Panc1 (cell line): ENCODE measurements around the gene TUBA3C. TPM values are rescaled to one million over a fixed set of nuclear protein-coding genes. Genes with fewer than 3 reads are reported as not detected.

ENCODE experiments used
- ATAC-seq: fragments of 200-7000 bp; cut with Tn5 transposase; 2 replicates; pipeline ENCODE4 v1.9.1; 2020; ENCODE audit warnings: mild to moderate bottlenecking, moderate library complexity
- BruUV-seq: library from RNA; stranded (reverse); fragments of 400-500 nt; replicated peaks from 2 replicates; lab custom pipeline; 2021; lab: Mats Ljungman, UMichigan
- CTCF ChIA-PET: fragments of 300-600 bp; sonication (Branson Sonifier 250); formaldehyde crosslinking; loops from one replicate; lab custom pipeline; 2022; ENCODE audit warnings: antibody characterized with exemption; lab: Charles Lee
- POLR2A ChIA-PET: fragments of 300-600 bp; sonication (Branson Sonifier 250); formaldehyde crosslinking; loops from one replicate; lab custom pipeline; 2022; ENCODE audit warnings: antibody characterized with exemption; lab: Charles Lee
- DNase-seq: peaks from one replicate; pipeline ENCODE4 v3.0.0-alpha.2; 2010; ENCODE audit warnings: low read depth, low spot score
- H3K27ac ChIP-seq: 2 replicates; pipeline ENCODE4 v1.5.1; 2011; ENCODE audit warnings: mild to moderate bottlenecking, low read length, inconsistent platforms
- H3K27me3 ChIP-seq: fragments of 200-500 bp; sonication (Bioruptor generic); 2 replicates; pipeline ENCODE4 v1.6.0; 2014; ENCODE audit warnings: low read length, inconsistent platforms; ENCODE audit not compliant: control insufficient read depth, insufficient read depth
- H3K36me3 ChIP-seq: fragments of 200-500 bp; sonication (Bioruptor generic); 2 replicates; pipeline ENCODE4 v1.5.1; 2014; ENCODE audit warnings: inconsistent platforms, mild to moderate bottlenecking, low read length, moderate library complexity; ENCODE audit not compliant: control insufficient read depth, insufficient read depth
- H3K4me1 ChIP-seq: 2 replicates; pipeline ENCODE4 v1.5.1; 2011; ENCODE audit warnings: inconsistent platforms, mild to moderate bottlenecking, low read length, moderate library complexity; ENCODE audit not compliant: control insufficient read depth, insufficient read depth
- H3K4me3 ChIP-seq, 2 experiments: 2 replicates each; pipeline ENCODE4 v1.5.1; 2011 to 2012; ENCODE audit warnings: low read depth in 2 of 2, low read length in 2 of 2, mild to moderate bottlenecking in 2 of 2, inconsistent platforms in 1 of 2, moderate library complexity in 1 of 2
- H3K9me3 ChIP-seq: fragments of 200-500 bp; sonication (Bioruptor generic); 2 replicates; pipeline ENCODE4 v1.5.1; 2014; ENCODE audit warnings: low read depth, mild to moderate bottlenecking, inconsistent platforms, low read length, moderate library complexity; ENCODE audit not compliant: control insufficient read depth, insufficient read depth
- POLR2AphosphoS5 ChIP-seq: IDR thresholded peaks from 2 replicates; pipeline ENCODE4 v1.6.1; 2012; ENCODE audit warnings: mild to moderate bottlenecking, low read depth, low read length, moderate library complexity
- SIN3A ChIP-seq: IDR thresholded peaks from 2 replicates; pipeline ENCODE4 v1.6.1; 2012; ENCODE audit warnings: low read depth, mild to moderate bottlenecking, low read length, moderate library complexity, borderline replicate concordance; ENCODE audit not compliant: insufficient read depth
- TCF7L2 ChIP-seq: IDR thresholded peaks from 2 replicates; pipeline ENCODE4 v1.6.1; 2011; ENCODE audit warnings: mild to moderate bottlenecking, low read depth, low read length, inconsistent platforms
- in situ Hi-C: cut with HindIII; loops from 2 replicates; pipeline ENCODE4 v1.10.0; 2016; ENCODE audit warnings: low sequenced_read_pairs, low pct_unique_long_range_greater_than_20kb
- intact Hi-C: fragments of 100-400 bp; cut with micrococcal nuclease; formaldehyde crosslinking; loops from one replicate; pipeline ENCODE4 v1.10.0; 2022; ENCODE audit not compliant: unreplicated experiment
- total RNA-seq: library from RNA; stranded (reverse); gene quantifications from one replicate; pipeline ENCODE4 v1.2.1, GENCODE V29; 2021; ENCODE audit not compliant: unreplicated experiment
- TF ChIP-seq, protein P1 (sequence below), 2 experiments: IDR thresholded peaks; 2 replicates each; pipeline ENCODE4 v1.6.1; 2011 to 2012; ENCODE audit warnings: low read depth in 2 of 2, control low read depth in 1 of 2, low read length in 1 of 2, mild to moderate bottlenecking in 1 of 2, moderate library complexity in 1 of 2; ENCODE audit not compliant: insufficient read depth in 1 of 2
- TF ChIP-seq, protein P2 (sequence below): fragments of 450-650 bp; IDR thresholded peaks from 2 replicates; pipeline ENCODE4 v1.5.1; 2017; ENCODE audit warnings: mild to moderate bottlenecking

TUBA3C gene
- total RNA-seq, 1 experiment from 2014 or later = not detected

DNA sequence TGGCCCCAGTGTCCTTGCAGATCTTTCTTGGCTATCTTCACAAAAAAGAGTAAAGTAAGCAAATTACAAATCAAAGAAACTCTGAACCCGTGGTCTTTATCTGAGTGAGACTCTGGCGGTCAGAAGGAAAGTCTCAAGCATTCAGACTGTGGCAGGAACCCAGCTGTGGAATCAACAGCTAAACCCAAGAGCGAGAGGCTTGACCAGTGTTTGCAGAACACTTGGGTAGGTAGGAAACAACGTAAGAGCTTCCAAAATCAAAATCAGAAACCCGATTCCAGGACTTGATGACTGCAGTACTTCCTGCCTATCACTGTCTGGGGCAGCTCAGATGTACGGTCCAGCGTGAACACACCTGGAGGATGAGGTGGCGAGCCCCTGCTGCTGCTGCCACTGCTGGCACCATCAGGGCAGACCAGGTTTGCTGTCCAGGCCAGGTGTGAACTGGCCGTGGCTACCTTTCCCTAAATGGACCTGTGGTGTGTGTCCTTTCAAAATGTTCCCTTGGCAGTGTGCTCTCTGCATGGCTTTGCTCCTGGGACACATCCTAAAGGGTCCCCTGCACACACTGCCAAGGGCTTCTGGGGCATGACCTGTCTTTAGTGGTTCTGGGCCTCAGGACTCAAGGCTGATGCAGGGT lies 9.5 kb downstream of the TUBA3C start:
- Histone ChIP-seq H3K36me3 (no peaks in the 10 kb centered on the region), H3K27ac (no peak overlapping the region), H3K27me3 (no peaks in the 10 kb centered on the region), H3K4me1 (no peaks in the 10 kb centered on the region), H3K9me3 (no peaks in the 10 kb centered on the region), H3K4me3 (no peak overlapping the region)
- BruUV-seq = no TSS peak
- intact Hi-C loops (no loop called here), in situ Hi-C loops (no loop called here)
- ChIA-PET CTCF (no interaction called here), POLR2A (no interaction called here)
- no peak for DNase-seq
- ATAC-seq = no peak
- TF ChIP-seq, protein P1, sequence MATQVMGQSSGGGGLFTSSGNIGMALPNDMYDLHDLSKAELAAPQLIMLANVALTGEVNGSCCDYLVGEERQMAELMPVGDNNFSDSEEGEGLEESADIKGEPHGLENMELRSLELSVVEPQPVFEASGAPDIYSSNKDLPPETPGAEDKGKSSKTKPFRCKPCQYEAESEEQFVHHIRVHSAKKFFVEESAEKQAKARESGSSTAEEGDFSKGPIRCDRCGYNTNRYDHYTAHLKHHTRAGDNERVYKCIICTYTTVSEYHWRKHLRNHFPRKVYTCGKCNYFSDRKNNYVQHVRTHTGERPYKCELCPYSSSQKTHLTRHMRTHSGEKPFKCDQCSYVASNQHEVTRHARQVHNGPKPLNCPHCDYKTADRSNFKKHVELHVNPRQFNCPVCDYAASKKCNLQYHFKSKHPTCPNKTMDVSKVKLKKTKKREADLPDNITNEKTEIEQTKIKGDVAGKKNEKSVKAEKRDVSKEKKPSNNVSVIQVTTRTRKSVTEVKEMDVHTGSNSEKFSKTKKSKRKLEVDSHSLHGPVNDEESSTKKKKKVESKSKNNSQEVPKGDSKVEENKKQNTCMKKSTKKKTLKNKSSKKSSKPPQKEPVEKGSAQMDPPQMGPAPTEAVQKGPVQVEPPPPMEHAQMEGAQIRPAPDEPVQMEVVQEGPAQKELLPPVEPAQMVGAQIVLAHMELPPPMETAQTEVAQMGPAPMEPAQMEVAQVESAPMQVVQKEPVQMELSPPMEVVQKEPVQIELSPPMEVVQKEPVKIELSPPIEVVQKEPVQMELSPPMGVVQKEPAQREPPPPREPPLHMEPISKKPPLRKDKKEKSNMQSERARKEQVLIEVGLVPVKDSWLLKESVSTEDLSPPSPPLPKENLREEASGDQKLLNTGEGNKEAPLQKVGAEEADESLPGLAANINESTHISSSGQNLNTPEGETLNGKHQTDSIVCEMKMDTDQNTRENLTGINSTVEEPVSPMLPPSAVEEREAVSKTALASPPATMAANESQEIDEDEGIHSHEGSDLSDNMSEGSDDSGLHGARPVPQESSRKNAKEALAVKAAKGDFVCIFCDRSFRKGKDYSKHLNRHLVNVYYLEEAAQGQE (IDR thresholded peaks at IDR 0.05; ENCODE audit: insufficient read depth in 1 of 2, low read depth in 2 of 2, low read length in 1 of 2) = no peak
- TF ChIP-seq, protein P2, sequence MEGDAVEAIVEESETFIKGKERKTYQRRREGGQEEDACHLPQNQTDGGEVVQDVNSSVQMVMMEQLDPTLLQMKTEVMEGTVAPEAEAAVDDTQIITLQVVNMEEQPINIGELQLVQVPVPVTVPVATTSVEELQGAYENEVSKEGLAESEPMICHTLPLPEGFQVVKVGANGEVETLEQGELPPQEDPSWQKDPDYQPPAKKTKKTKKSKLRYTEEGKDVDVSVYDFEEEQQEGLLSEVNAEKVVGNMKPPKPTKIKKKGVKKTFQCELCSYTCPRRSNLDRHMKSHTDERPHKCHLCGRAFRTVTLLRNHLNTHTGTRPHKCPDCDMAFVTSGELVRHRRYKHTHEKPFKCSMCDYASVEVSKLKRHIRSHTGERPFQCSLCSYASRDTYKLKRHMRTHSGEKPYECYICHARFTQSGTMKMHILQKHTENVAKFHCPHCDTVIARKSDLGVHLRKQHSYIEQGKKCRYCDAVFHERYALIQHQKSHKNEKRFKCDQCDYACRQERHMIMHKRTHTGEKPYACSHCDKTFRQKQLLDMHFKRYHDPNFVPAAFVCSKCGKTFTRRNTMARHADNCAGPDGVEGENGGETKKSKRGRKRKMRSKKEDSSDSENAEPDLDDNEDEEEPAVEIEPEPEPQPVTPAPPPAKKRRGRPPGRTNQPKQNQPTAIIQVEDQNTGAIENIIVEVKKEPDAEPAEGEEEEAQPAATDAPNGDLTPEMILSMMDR = no peak
- TF ChIP-seq SIN3A (no peak), POLR2AphosphoS5 (no peak), TCF7L2 (no peak)

DNA sequence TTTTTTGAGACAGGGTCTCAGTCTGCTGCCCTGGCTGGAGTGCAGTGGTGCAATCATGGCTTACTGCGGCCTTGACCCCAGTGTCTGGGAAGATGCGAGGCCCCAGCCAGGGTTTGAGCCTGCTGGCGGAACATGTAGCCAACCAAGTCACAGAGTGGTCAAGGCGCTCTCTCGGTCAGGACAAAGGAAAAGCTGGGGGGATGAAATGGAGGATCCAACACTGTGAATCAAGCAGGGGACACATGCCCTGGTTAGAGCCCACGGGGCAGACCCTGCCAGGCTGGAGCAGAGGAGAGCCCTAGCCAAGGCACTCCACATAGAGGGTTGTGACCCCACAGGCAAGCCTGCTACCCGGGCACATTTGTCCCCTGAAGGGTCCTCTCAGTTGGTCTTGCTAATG lies 10.1 kb downstream of the TUBA3C start:
- no peaks in the 10 kb centered on the region for H3K36me3 ChIP-seq
- BruUV-seq = no TSS peak
- ATAC-seq (no peak), DNase-seq (no peak)
- TF ChIP-seq SIN3A (no peak), POLR2AphosphoS5 (no peak)
- TF ChIP-seq, protein P2 = no peak
- CTCF ChIA-PET = no interaction called here
- H3K4me1 ChIP-seq = no peaks in the 10 kb centered on the region
- in situ Hi-C loops = no loop called here
- no peaks in the 10 kb centered on the region for H3K27me3 ChIP-seq
- POLR2A ChIA-PET = no interaction called here
- no peak overlapping the region for H3K27ac ChIP-seq
- no peaks in the 10 kb centered on the region for H3K9me3 ChIP-seq
- intact Hi-C loops = no loop called here
- no peak overlapping the region for H3K4me3 ChIP-seq
